B cell (primary cell): ENCODE results near the gene SCNN1B. TPM values are rescaled to one million over a fixed set of nuclear protein-coding genes. Genes with fewer than 3 reads are reported as not detected.

Experiments used
- ATAC-seq: fragments of 200-7000 bp; cut with Tn5 transposase; one replicate; pipeline ENCODE4 v1.10.0; 2021; ENCODE audit warnings: low read depth, mild to moderate bottlenecking, moderate number of reproducible peaks, moderate library complexity
- CTCF ChIA-PET: fragments of 350-600 bp; sonication (Branson Sonifier 250); formaldehyde crosslinking; loops from one replicate; lab custom pipeline; 2021; ENCODE audit warnings: antibody characterized with exemption, inconsistent platforms; lab: Charles Lee
- POLR2A ChIA-PET: fragments of 350-600 bp; sonication (Branson Sonifier 250); formaldehyde crosslinking; loops from one replicate; lab custom pipeline; 2021; ENCODE audit warnings: antibody characterized with exemption; lab: Charles Lee
- DNase-seq: peaks from one replicate; pipeline ENCODE4 v3.0.0; 2013
- H2AFZ ChIP-seq: 2 replicates; pipeline ENCODE4 v1.6.1; 2012; ENCODE audit warnings: mild to moderate bottlenecking, low read depth, low read length; ENCODE audit not compliant: insufficient read depth, poor library complexity, severe bottlenecking
- H3K27ac ChIP-seq, 2 donors: 1 replicate in 1 of 2; 2 replicates in 1 of 2; pipeline ENCODE4 v1.5.1; 2012 to 2013; ENCODE audit warnings: low read length in 2 of 2, mild to moderate bottlenecking in 2 of 2, moderate library complexity in 1 of 2
- H3K27me3 ChIP-seq, 4 experiments: fragments of 200-600 bp in 1 of 4; sonication (generic) in 1 of 4; replicated peaks in 1 of 4; 1 replicate in 2 of 4; 2 replicates in 2 of 4; pipeline versions ENCODE4 v1.6.1 to v1.7.0; 2013 to 2016; ENCODE audit warnings: low read length in 3 of 4, mild to moderate bottlenecking in 2 of 4, mixed read lengths in 1 of 4, moderate library complexity in 1 of 4; ENCODE audit not compliant: insufficient read depth in 4 of 4, control insufficient read depth in 3 of 4; ENCODE audit errors: control extremely low read depth in 1 of 4
- H3K36me3 ChIP-seq, 2 experiments: replicated peaks in 1 of 2; 1 replicate in 1 of 2; 2 replicates in 1 of 2; pipeline versions ENCODE4 v1.6.1 to v1.7.1; 2013; ENCODE audit warnings: low read length in 1 of 2; ENCODE audit not compliant: insufficient read depth in 2 of 2, control insufficient read depth in 1 of 2; ENCODE audit errors: control extremely low read depth in 1 of 2, extremely low read depth in 1 of 2
- H3K4me1 ChIP-seq, 2 donors: fragments of 200-600 bp in 1 of 2; sonication (generic) in 1 of 2; 1 replicate in 1 of 2; 2 replicates in 1 of 2; pipeline versions ENCODE4 v1.5.1 to v1.6.1; 2013 to 2017; ENCODE audit warnings: low read length in 2 of 2; ENCODE audit not compliant: control insufficient read depth in 2 of 2, insufficient read depth in 2 of 2
- H3K4me2 ChIP-seq: replicated peaks from 2 replicates; pipeline ENCODE3; 2012; ENCODE audit warnings: mild to moderate bottlenecking, low read depth, low read length; ENCODE audit not compliant: poor library complexity, severe bottlenecking
- H3K4me3 ChIP-seq, 5 experiments: fragments of 200-600 bp in 1 of 5; sonication (generic) in 1 of 5; 1 replicate in 3 of 5; 2 replicates in 2 of 5; pipeline versions ENCODE4 v1.5.1 to v1.7.0; 2011 to 2016; ENCODE audit warnings: low read length in 4 of 5, mild to moderate bottlenecking in 4 of 5, low read depth in 2 of 5, control low read depth in 1 of 5, moderate library complexity in 1 of 5; ENCODE audit not compliant: insufficient read depth in 1 of 5; ENCODE audit errors: control extremely low read depth in 1 of 5, extremely low read depth in 1 of 5
- H3K79me2 ChIP-seq: fragments of 200-600 bp; sonication (generic); one replicate; pipeline ENCODE4 v1.6.0; 2016; ENCODE audit warnings: low read length; ENCODE audit not compliant: control insufficient read depth, insufficient read depth
- H3K9ac ChIP-seq: fragments of 200-600 bp; sonication (generic); 2 replicates; pipeline ENCODE4 v1.6.1; 2017; ENCODE audit warnings: mild to moderate bottlenecking, low read length, moderate library complexity
- H3K9me3 ChIP-seq, 3 donors: one replicate each; pipeline versions ENCODE4 v1.6.1 to v1.7.1; 2013; ENCODE audit warnings: low read length in 2 of 3; ENCODE audit not compliant: control insufficient read depth in 2 of 3, insufficient read depth in 1 of 3; ENCODE audit errors: control extremely low read depth in 1 of 3
- H4K20me1 ChIP-seq: 2 replicates; pipeline ENCODE4 v1.6.0; 2012; ENCODE audit warnings: mild to moderate bottlenecking, low read length; ENCODE audit not compliant: insufficient read depth, control insufficient read depth, poor library complexity, severe bottlenecking
- H3K27ac Mint-ChIP-seq: one replicate; pipeline ENCODE4 v1.8.0; 2021; ENCODE audit warnings: mixed read lengths
- H3K27me3 Mint-ChIP-seq: one replicate; pipeline ENCODE4 v1.8.0; 2021; ENCODE audit warnings: mixed read lengths
- H3K4me1 Mint-ChIP-seq: one replicate; pipeline ENCODE4 v1.8.0; 2021; ENCODE audit warnings: mixed read lengths
- H3K4me3 Mint-ChIP-seq: one replicate; pipeline ENCODE4 v1.8.0; 2021; ENCODE audit warnings: mixed read lengths
- H3K9me3 Mint-ChIP-seq: one replicate; pipeline ENCODE4 v1.8.0; 2022; ENCODE audit warnings: mixed read lengths; ENCODE audit not compliant: insufficient read depth
- CTCF ChIP-seq: fragments of 200-600 bp; IDR thresholded peaks from one replicate; pipeline ENCODE4 v1.8.0; 2022; ENCODE audit warnings: antibody characterized with exemption, mild to moderate bottlenecking
- EZH2 ChIP-seq: IDR thresholded peaks from 2 replicates; pipeline ENCODE4 v1.6.1; 2012; ENCODE audit warnings: borderline replicate concordance, low read depth, mild to moderate bottlenecking, moderate library complexity, low read length; ENCODE audit not compliant: insufficient read depth, poor library complexity, severe bottlenecking
- WGBS: methylation state at CpG from one replicate; pipeline ENCODE4 v1.1.5; 2013; ENCODE audit warnings: missing lambda C conversion rate; ENCODE audit not compliant: insufficient coverage; 5-methylcytosine and 5-hydroxymethylcytosine counted together
- intact Hi-C: fragments of 100-400 bp; cut with micrococcal nuclease; formaldehyde crosslinking; loops from one replicate; pipeline ENCODE4 v1.10.0; 2022
- polyA plus RNA-seq: library from polyadenylated mRNA; depleted of rRNA; stranded (reverse); fragments of >200 nt; gene quantifications from 2 replicates; pipeline ENCODE4 v1.2.3, GENCODE V29; 2012
- total RNA-seq, 2 donors: library from RNA; stranded (reverse); fragments of 120-200 nt in 1 of 2; gene quantifications; 1 replicate in 1 of 2; 2 replicates in 1 of 2; pipeline versions ENCODE4 v1.2.3 to v1.2.4, GENCODE V29; 2013 to 2022

Gene SCNN1B
- total and polyA plus RNA-seq, 2 donors (not counting 1 experiment from before 2014, with no cell fraction given): 0.30 TPM; not detected in 1

GRCh38 chr16:23279721-23280153 is 22.4 kb upstream of the SCNN1B start:
- ChIA-PET CTCF (no interaction called here), POLR2A (no interaction called here)
- Histone ChIP-seq H3K4me1 (no peaks in the 10 kb centered on the region), H3K4me2 (no peak overlapping the region), H3K9me3 (no peaks in the 10 kb centered on the region), H3K9ac (no peak overlapping the region), H3K27me3 (peaks cover 0 to 4% (median 0%) of the 10 kb centered on the region in 4 experiments), H2AFZ (no peak overlapping the region), H3K27ac (no peak overlapping the region), H3K36me3 (no peaks in the 10 kb centered on the region), H3K4me3 (no peak overlapping the region), H4K20me1 (no peaks in the 10 kb centered on the region), H3K79me2 (no peaks in the 10 kb centered on the region)
- TF ChIP-seq CTCF: no peak
- TF ChIP-seq EZH2: no peak
- ATAC-seq (no peak), DNase-seq (no peak)
- intact Hi-C loops: no loop called here
- 41% methylated on average over 6 of the region's 9 CpGs for WGBS
- Mint-ChIP-seq H3K4me1 (no peaks in the 10 kb centered on the region), H3K27ac (no peak overlapping the region), H3K4me3 (no peak overlapping the region), H3K27me3 (peaks cover 41% of the 10 kb centered on the region), H3K9me3 (peaks cover 3% of the 10 kb centered on the region)

- TF ChIP-seq EZH2: no peak
- TF ChIP-seq CTCF: no peak
- no peaks in the 10 kb centered on the region for H3K4me1 Mint-ChIP-seq
These were observed 21.6 kb upstream of the SCNN1B start for GRCh38 chr16:23280483-23280967.

More at GRCh38 chr16:23280483-23280967, 21.6 kb upstream of the SCNN1B start:
- H3K4me3 Mint-ChIP-seq: no peak overlapping the region
- no peaks in the 10 kb centered on the region for H3K79me2 ChIP-seq
- ChIA-PET POLR2A (no interaction called here), CTCF (no interaction called here)
- no peaks in the 10 kb centered on the region for H4K20me1 ChIP-seq
- no peak overlapping the region for H3K9ac ChIP-seq
- no peaks in the 10 kb centered on the region for H3K9me3 ChIP-seq
- no peaks in the 10 kb centered on the region for H3K9me3 Mint-ChIP-seq
- peaks cover 33% of the 10 kb centered on the region for H3K27me3 Mint-ChIP-seq
- no peak overlapping the region for H3K27ac Mint-ChIP-seq
- no peaks in the 10 kb centered on the region for H3K4me1 ChIP-seq
- H3K27ac ChIP-seq: no peak overlapping the region
- H3K4me2 ChIP-seq: no peak overlapping the region
- H3K27me3 ChIP-seq: peaks cover 0 to 4% (median 0%) of the 10 kb centered on the region in 4 experiments
- DNase-seq (no peak), ATAC-seq (no peak)
- intact Hi-C loops: no loop called here
- WGBS: 68% methylated on average over 2 of the region's 6 CpGs
- no peaks in the 10 kb centered on the region for H3K36me3 ChIP-seq
- no peak overlapping the region for H2AFZ ChIP-seq
- no peak overlapping the region for H3K4me3 ChIP-seq
